VCaP (cell line): Measurements from ENCODE around the gene PLK3.

Experiments
- H3K27ac ChIP-seq: fragments of 450-650 bp; 2 replicates; pipeline ENCODE4 v1.5.1; 2017
- TF ChIP-seq, protein P1 (sequence below): fragments of 450-650 bp; conservative IDR thresholded peaks from 2 replicates; pipeline ENCODE4 v1.5.1; 2017; ENCODE audit warnings: mild to moderate bottlenecking, moderate library complexity

The PLK3 gene

DNA sequence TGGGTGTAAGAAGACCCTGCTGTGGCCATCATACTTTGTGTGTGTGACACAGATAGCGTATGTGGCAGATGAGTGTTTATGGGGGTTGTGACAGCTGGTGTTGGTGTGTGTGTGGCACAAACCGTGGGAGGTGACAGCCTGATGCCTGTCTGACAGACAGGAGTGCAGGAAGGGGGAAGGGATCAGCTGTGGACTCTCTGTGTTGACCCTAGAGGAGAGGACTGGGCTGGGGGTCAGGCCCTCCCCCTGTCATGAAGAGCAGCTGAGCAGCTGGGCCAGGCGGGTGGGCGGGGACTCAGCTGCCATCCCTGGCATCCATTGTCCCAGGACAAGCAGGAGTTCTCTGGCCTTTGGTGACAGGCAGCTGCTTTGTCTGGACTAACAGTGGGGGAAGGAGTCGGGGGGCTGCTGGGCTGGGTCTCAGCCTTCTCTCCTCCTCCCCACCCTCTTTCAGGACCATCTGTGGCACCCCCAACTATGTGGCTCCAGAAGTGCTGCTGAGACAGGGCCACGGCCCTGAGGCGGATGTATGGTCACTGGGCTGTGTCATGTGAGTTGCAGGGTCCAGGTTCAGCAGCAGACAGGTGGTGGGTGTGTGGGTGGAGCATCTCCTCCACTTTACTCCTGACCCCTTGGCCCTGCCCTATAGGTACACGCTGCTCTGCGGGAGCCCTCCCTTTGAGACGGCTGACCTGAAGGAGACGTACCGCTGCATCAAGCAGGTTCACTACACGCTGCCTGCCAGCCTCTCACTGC lies 2.3 kb downstream of the PLK3 start:
- TF ChIP-seq, protein P1, sequence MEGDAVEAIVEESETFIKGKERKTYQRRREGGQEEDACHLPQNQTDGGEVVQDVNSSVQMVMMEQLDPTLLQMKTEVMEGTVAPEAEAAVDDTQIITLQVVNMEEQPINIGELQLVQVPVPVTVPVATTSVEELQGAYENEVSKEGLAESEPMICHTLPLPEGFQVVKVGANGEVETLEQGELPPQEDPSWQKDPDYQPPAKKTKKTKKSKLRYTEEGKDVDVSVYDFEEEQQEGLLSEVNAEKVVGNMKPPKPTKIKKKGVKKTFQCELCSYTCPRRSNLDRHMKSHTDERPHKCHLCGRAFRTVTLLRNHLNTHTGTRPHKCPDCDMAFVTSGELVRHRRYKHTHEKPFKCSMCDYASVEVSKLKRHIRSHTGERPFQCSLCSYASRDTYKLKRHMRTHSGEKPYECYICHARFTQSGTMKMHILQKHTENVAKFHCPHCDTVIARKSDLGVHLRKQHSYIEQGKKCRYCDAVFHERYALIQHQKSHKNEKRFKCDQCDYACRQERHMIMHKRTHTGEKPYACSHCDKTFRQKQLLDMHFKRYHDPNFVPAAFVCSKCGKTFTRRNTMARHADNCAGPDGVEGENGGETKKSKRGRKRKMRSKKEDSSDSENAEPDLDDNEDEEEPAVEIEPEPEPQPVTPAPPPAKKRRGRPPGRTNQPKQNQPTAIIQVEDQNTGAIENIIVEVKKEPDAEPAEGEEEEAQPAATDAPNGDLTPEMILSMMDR = no peak
- H3K27ac ChIP-seq = no peak overlapping the region

DNA sequence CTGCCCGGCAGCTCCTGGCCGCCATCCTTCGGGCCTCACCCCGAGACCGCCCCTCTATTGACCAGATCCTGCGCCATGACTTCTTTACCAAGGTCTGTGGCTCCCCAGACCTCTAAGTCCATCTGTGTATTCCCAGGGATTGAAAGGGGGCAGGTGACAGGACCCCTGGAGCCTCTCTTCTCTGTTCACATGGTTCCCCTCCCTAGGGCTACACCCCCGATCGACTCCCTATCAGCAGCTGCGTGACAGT lies 2.8 kb downstream of the PLK3 start:
- H3K27ac ChIP-seq = no peak overlapping the region
- TF ChIP-seq, protein P1 = no peak

DNA sequence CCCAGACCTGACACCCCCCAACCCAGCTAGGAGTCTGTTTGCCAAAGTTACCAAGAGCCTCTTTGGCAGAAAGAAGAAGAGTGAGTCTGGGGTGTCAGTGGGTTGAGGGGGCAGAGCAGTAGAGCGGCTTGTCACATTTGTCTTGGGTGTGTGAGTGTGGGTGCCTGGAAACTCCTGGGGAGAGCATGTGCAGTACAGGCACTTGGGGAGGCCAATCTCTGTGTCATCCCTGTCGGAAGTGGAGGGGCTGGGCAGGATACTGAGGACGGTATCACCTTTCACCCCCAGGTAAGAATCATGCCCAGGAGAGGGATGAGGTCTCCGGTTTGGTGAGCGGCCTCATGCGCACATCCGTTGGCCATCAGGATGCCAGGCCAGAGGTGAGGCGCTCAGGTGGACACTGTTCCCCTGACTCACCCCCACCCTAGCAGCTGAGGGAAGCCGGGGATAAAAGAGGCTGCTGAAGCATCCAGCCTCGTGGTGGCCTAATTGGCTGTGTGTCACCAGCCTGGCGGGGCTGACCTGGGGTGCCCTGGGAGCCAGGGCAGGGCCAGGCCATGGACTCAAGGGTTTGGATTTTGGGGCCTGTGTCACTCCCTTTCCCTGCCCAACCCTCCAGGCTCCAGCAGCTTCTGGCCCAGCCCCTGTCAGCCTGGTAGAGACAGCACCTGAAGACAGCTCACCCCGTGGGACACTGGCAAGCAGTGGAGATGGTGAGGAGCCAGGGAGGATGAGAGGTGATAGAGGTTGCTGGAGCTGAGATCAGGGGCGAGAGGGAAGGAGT lies 3.3 kb downstream of the PLK3 start:
- TF ChIP-seq, protein P1 = no peak
- no peak overlapping the region for H3K27ac ChIP-seq

DNA sequence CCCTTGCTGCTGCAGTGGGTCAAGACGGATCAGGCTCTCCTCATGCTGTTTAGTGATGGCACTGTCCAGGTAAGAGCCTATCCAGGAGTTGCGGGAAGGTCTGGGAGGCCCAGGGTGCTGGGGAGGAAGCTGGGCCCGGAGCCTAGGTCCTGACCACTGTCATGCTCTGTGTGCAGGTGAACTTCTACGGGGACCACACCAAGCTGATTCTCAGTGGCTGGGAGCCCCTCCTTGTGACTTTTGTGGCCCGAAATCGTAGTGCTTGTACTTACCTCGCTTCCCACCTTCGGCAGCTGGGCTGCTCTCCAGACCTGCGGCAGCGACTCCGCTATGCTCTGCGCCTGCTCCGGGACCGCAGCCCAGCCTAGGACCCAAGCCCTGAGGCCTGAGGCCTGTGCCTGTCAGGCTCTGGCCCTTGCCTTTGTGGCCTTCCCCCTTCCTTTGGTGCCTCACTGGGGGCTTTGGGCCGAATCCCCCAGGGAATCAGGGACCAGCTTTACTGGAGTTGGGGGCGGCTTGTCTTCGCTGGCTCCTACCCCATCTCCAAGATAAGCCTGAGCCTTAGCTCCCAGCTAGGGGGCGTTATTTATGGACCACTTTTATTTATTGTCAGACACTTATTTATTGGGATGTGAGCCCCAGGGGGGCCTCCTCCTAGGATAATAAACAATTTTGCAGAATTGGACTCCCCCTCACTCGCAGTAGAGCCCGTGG lies 5.3 kb downstream of the PLK3 start:
- H3K27ac ChIP-seq = no peak overlapping the region
- TF ChIP-seq, protein P1 = no peak

DNA sequence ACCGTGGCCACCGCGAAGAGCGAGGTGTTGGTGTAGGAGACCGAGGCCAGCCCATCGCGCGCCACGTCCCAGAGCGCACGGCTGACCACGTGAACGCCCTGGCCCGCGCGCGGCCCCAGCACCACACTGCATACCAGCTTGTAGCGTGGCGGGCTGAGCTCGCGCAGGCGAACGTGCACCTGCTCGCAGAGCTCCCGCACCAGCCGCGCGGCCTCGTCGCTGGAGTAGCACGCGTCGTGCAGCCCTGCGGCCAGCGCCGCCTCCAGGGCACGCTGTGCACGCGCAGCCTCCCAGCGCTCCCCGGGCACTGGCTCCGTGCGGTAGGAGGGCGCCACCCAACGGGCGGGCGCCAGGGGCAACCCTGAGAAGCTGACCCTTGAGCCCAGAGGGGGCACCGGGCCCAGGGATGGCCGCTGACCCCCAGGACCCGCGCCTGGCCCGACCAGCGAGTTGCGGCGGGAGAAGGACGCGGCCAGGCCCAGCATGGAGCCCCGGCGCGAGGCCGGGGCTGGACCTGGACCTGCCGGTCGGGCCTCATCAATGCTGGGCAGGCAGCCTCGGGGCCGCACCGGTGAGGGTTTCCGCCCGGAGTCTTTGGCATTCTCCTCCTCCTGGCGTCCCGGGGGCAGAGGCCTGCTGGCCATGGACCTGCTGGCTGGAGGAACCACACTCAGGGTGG lies 6.0 kb downstream of the PLK3 start:
- no peak overlapping the region for H3K27ac ChIP-seq
- TF ChIP-seq, protein P1 = no peak

DNA sequence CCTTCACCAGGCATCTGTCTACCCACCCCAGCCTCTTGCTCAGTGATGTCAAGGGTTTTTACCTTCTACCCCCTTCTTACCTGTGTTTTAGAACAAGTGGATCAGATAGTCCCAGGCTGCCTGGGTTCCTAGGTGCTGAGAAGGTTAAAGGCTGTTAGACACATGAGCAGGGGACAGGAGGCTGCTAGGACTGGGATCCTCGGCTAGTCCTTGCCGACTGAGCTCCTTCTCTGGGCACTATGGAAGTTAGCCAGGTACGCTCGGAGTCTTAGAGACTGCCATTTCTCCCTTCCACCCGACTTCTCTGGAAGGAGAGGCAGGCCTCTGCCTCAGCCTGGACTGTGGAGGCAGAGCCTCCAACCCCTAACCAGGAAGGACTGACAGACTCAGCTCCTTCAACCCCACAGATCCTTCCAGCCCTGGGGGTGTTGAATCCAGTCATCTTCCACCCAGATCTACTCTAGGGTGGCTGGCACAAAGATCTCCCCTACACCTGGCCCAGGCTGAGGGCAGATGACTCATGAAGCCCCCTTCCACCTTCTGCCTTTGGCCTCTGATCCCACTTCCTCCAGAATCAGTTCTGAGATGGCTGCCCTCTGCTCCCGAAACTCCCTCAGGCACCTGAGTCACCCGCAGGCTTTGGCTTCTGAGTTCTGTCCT lies 6.7 kb downstream of the PLK3 start, which contains the start of gene DYNLT4:
Gene DYNLT4 (minus strand): TSS at position 648 of the 660 bp plus-strand sequence. CDS start 683 bp downstream, outside the sequence.
- TF ChIP-seq, protein P1 = no peak
- H3K27ac ChIP-seq = no peak within 1 kb of the TSS
